ENCODE results near the gene TMEFF2. TPM values are rescaled to one million over a fixed set of nuclear protein-coding genes. Genes with fewer than 3 reads are reported as not detected.

The TMEFF2 gene
- total and polyA plus RNA-seq, 2 of the 4 experiments (the other 2 are of a cell fraction), result 1.3 to 3.0 TPM

GRCh38 chr2:192017844-192018243, 176.9 kb downstream of the TMEFF2 start:
- Histone ChIP-seq H3K4me3 (ENCODE audit: insufficient read depth, low read depth, low read length) (no peak overlapping the region), H2BK120ac (ENCODE audit: low read depth, low read length) (no peak overlapping the region), H3K18ac (ENCODE audit: low read depth, low read length) (0 out of 2 replicates have a peak overlapping the region, but pooled peaks have one; percentile 29), H3K4me2 (ENCODE audit: low read depth, low read length) (no peak overlapping the region), H2AFZ (replicated peaks; ENCODE audit: low read length, poor library complexity) (no peak overlapping the region), H3K9ac (ENCODE audit: low read depth, low read length) (no peak overlapping the region), H2BK5ac (ENCODE audit: low read depth, low read length, poor library complexity, severe bottlenecking) (no peak overlapping the region), H3K27ac (ENCODE audit: insufficient read depth, low read length) (no peak overlapping the region), H3K4ac (ENCODE audit: low read depth, low read length) (no peak overlapping the region), H3K27me3 (ENCODE audit: control insufficient read depth, insufficient read depth, low read length) (no peaks in the 10 kb centered on the region), H3K9me1 (ENCODE audit: insufficient read depth, low read length) (no peaks in the 10 kb centered on the region), H3K9me3 (ENCODE audit: control insufficient read depth, insufficient read depth, low read length) (no peaks in the 10 kb centered on the region), H3K36me3 (ENCODE audit: control insufficient read depth, insufficient read depth, low read length) (no peaks in the 10 kb centered on the region), H3K14ac (replicated peaks; ENCODE audit: low read depth, low read length) (no peak overlapping the region), H3K79me1 (ENCODE audit: low read depth in 1 of 2, low read length in 2 of 2) (no peaks in the 10 kb centered on the region), H2AK9ac (replicated peaks; ENCODE audit: low read depth, low read length, poor library complexity) (no peak overlapping the region), H3K56ac (ENCODE audit: extremely low read depth, insufficient read depth, low read length) (no peak overlapping the region), H4K91ac (ENCODE audit: insufficient read depth, low read depth, low read length) (0 out of 2 replicates have a peak overlapping the region, but pooled peaks have one; percentile 14), H4K5ac (ENCODE audit: low read depth, low read length) (no peak overlapping the region), H2BK20ac (ENCODE audit: low read depth, low read length) (peak overlapping the region; percentile 6; the same call in 1 of the 2 replicates), H3K23ac (ENCODE audit: low read depth, low read length) (no peak overlapping the region), H2BK15ac (ENCODE audit: low read depth, low read length) (no peak overlapping the region), H4K8ac (ENCODE audit: low read depth in 2 of 2, low read length in 2 of 2) (no peak overlapping the region), H3K4me1 (ENCODE audit: control insufficient read depth, insufficient read depth, low read length) (no peaks in the 10 kb centered on the region), H2AK5ac (ENCODE audit: low read depth, low read length) (no peak overlapping the region), H4K20me1 (ENCODE audit: insufficient read depth, low read length) (no peaks in the 10 kb centered on the region)
- POLR2A ChIA-PET (ENCODE audit: unreplicated experiment), result no interaction called here
- dilution Hi-C loops (cut with HindIII; ENCODE audit: low sequenced_read_pairs, unreplicated experiment) (no loop called here), in situ Hi-C loops (cut with MboI; ENCODE audit: low sequenced_read_pairs) (no loop called here), intact Hi-C loops (cut with micrococcal nuclease) (no loop called here)
- TF ChIP-seq RFX5 (IDR thresholded peaks at IDR 0.05; ENCODE audit: low read depth, low read length), result no peak
- no peak for TF ChIP-seq MXI1 (IDR thresholded peaks at IDR 0.05; ENCODE audit: borderline replicate concordance, low read depth, low read length)
- TF ChIP-seq USF2 (IDR thresholded peaks at IDR 0.05; ENCODE audit: low read depth, low read length), result no peak
- ATAC-seq (ENCODE audit: low read depth) (no peak), DNase-seq (no peak)
- CTCF ChIA-PET, result interaction anchor here (0.7 kb wide), 1 partner anchor 11 kb away, joined by 3 read pairs; no protein-coding TSS in a partner anchor
- no TSS peak for BruUV-seq (replicated peaks)

Data from IMR-90 (cell line).